NCI-H82 (cell line): ENCODE results near the gene UGGT2.
"Not testable (repeated sequence)": the region's sequence is repeated elsewhere in the genome, so short reads cannot be mapped to it uniquely, and the experiment has no call there.

ENCODE experiments used
- DNase-seq: peaks from one replicate; lab custom pipeline; 2025; lab: John Stamatoyannopoulos, UW

UGGT2 gene

GRCh38 chr13:96053003-96053703 is at the start of gene UGGT2:
TSS of gene UGGT2 (minus strand) at chr13:96053401. CDS start at chr13:96053312, 89 bp downstream.
- DNase-seq = peak; percentile 96

DNA sequence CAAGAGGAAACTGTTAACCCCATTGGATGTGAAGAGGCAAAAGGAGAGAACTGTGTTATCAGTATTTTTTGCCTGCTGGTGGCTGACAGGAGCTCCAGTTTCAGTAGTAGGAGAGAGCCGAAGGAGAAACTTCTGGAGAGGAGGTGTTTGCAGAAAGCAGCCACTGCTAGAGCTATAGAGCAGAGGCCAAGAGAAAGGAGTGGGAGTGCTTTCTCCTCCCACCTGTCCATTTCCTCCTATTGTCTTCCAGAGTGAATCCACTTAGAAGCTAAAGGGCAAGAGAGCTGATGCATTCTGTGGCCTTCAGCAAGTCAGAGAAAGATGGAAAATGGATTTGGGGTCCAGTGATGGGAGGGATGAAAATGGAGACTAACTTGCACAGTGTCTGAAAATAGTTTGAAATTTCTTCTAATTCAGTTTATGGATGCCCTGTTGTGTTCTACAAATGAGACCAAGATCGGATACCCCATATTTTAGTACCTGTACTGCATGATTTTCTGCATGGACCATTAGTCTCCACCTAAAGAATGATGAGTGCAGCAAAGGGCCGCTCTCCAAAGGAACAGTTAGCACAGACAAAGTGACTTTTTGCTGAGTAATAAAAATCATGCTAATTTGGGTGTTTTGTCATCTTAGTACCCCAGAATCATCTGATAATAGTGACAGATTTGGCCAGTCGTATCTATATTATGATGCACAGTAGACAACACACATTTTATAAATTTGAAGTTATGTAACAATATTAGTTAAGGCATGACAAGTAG is 47.4 kb upstream of the UGGT2 start:
- no peak for DNase-seq

GRCh38 chr13:96093296-96094006 is 40.2 kb upstream of the UGGT2 start:
- no peak for DNase-seq

DNA sequence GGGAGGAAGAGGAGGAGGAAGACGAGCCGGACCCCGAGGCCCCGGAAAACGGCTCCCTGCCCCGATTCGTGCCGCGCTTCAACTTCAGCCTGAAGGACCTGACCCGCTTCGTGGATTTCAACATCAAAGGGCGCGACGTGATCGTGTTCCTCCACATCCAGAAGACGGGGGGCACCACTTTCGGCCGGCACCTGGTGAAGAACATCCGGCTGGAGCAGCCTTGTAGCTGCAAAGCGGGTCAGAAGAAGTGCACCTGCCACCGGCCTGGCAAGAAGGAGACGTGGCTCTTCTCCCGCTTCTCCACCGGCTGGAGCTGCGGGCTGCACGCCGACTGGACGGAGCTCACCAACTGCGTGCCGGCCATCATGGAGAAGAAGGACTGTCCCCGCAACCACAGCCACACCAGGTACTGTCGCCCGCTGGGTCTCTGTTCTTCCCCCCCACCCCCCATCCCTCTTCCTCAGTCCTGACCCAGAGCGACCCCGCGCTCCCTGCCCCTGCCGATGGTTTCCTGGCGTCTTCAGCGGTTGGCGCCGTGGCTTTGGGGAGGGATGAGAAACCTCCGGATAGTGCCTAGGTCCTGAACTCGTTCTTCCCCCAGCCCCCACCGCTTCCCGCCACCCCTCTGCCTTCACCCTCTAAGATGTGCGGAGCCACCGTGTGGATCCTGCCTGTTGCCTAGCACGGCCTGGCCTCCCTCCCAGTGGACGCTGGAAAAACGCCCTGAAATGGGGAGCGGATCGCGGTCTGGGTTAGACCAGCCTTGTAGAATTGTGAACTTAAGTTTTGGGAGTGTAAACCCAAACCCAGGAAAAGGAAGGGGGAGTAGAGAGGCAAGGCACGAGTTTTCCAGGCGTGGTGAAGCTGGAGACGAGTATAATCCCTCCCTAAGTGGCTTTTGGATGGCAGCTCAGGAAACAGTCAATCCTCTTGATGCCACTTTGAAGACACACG is 38.2 kb upstream of the UGGT2 start:
- peak; percentile 88 for DNase-seq

- DNase-seq = peak; percentile 42
Observed at GRCh38 chr13:96090240-96091101, 37.3 kb upstream of the UGGT2 start.

GRCh38 chr13:96089749-96090239 is 36.6 kb upstream of the UGGT2 start, which contains the start of gene HS6ST3:
TSS of gene HS6ST3 (plus strand) at chr13:96090107.
- peak; percentile 67 for DNase-seq

GRCh38 chr13:96089139-96089538 is 35.9 kb upstream of the UGGT2 start:
- no peak for DNase-seq

DNA sequence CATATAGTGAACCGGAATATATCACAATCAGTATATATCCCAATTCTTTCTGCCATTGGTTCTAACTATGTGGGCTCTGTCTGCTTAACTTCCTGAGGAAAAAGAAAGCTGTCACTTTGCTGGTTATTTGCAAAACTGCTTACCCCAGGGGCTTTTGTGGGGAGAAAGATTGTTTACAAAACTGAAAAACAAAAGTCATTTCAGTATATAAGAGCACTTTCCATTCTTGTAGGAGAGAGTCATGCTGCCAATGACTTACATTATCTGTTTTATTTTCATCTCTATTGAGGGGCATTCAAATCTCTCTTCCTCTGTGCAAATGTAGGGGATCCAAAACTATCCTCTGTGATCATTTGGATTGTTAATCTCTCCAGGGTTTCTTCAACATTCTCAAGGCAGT is 33.5 kb upstream of the UGGT2 start:
- DNase-seq = no peak

GRCh38 chr13:96082640-96083039 is 29.4 kb upstream of the UGGT2 start:
- DNase-seq = no peak

DNA sequence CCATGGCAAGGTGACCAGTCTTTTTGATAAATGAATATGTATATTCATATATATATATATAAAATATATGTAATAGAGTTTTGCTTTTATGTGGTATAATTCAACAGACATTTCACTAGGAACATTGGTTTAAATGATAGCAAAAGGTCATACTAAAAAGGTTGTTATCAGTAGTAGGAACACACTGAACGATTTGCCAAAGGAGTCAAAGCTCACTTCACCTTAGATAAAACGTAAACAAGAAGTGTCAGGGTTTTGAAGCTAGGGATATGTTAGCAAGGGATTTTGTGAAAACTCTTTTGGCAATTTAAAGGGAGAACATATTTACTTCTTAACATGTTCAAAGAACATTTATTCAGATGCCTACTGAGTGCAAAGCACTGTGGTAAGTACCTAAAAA is 28.7 kb upstream of the UGGT2 start:
- no peak for DNase-seq

- no peak for DNase-seq
Observed at GRCh38 chr13:96080676-96081075, 27.5 kb upstream of the UGGT2 start.

DNA sequence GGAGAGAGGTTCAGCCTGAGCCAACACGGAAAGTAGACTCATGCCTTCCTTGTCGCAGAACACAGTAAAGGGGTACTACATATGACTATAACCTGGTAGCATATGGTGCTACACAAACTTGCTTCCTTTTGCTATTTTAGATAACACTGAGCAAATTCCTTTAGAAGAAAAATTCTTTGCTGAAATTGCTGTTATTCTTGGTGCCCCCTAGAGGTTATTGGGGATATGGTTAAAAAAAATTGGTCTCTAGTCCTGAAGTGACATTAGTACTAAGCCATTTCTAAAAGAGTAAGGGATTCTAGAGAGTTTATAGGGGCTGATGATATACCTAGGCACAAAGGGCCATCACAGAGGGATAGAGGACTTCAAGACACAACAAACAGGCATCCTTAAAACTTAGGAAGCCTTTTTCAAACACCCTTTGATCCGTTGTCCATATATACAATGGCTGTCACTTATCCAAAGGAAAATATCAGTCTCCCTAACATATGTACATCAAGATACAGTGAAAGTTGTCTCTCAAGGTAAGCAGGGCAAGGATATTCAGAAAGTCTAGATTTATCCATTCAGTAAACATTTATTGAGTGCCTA is 22.8 kb upstream of the UGGT2 start:
- peak; percentile 24 for DNase-seq

DNA sequence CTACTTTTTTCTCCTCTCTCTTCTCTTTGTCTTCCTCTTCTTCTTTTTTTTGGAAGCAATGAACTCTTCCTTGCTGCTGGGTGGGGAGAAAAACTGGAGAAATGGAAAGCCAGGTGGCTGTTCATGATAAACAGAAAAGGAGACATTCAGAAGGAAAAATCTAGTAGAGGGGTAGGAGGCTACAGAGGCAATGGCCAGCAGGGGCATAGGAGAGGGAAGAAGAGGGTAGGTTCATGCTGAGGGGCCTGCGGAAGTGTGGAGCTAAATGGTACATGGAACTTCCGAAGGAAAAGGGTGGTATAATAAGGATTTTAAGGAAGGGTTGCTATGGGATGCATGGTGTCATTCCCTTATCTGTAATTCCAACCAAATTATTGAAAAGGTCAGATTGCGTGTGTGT is 19.2 kb upstream of the UGGT2 start:
- DNase-seq = no peak

GRCh38 chr13:96071504-96071903 is 18.3 kb upstream of the UGGT2 start:
- DNase-seq = no peak

GRCh38 chr13:96068729-96069128 is 15.5 kb upstream of the UGGT2 start:
- DNase-seq = no peak

- no peak for DNase-seq
Observed at GRCh38 chr13:96065849-96066248, 12.6 kb upstream of the UGGT2 start.

DNA sequence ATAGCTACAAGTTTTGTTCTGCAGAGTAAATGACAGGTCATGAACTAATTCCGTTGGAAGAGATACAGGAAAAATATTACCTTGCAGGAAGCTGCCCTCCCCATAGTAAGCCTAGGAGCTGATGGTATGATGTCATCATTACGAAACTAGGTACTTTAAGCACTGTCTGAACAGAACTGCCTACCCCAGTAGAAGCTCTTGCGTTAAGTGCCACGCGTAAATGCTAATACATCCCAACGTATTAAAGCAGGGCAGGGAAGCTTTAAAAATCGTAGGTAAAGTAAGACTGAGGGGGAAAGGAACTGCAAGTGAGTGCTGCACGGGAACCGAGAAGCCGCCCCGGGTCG is 572 bp downstream of the UGGT2 start:
- peak; percentile 58 for DNase-seq

- DNase-seq = not testable (repeated sequence)
Observed at GRCh38 chr13:96051946-96052345, 1.3 kb downstream of the UGGT2 start.

- DNase-seq = not testable (repeated sequence)
Observed at GRCh38 chr13:96051491-96051890, 1.7 kb downstream of the UGGT2 start.

DNA sequence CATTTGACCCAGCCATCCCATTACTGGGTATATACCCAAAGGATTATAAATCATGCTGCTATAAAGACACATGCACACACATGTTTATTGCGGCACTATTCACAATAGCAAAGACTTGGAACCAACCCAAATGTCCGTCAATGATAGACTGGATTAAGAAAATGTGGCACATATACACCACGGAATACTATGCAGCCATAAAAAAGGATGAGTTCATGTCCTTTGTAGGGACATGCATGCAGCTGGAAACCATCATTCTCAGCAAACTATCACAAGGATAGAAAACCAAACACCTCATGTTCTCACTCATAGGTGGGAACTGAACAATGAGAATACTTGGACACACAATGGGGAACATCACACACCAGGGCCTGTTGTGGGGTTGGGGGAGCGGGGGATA is 2.2 kb downstream of the UGGT2 start:
- DNase-seq = not testable (repeated sequence)
